Osteoblast (primary cell): ENCODE results near the gene TOR1B. TPM values are rescaled to one million over a fixed set of nuclear protein-coding genes. Genes with fewer than 3 reads are reported as not detected.
A peak's percentile ranks its signal among the peaks of the same experiment; 100 is the strongest.

ENCODE experiments used
- DNase-seq: peaks from one replicate; pipeline ENCODE4 v3.0.0; 2011; ENCODE audit warnings: low spot score, mixed read lengths; ENCODE audit not compliant: insufficient read length; ENCODE audit errors: missing footprints
- H2AFZ ChIP-seq: 2 replicates; pipeline ENCODE4 v1.6.0; 2011; ENCODE audit warnings: mild to moderate bottlenecking, low read length
- H3K27ac ChIP-seq: 2 replicates; pipeline ENCODE4 v1.5.1; 2011; ENCODE audit warnings: mild to moderate bottlenecking, low read depth, low read length, moderate library complexity
- H3K27me3 ChIP-seq: 2 replicates; pipeline ENCODE4 v1.6.0; 2012; ENCODE audit warnings: mild to moderate bottlenecking, control low read depth, inconsistent platforms, low read length, moderate library complexity; ENCODE audit not compliant: insufficient read depth
- H3K36me3 ChIP-seq: 2 replicates; pipeline ENCODE4 v1.5.1; 2011; ENCODE audit warnings: mild to moderate bottlenecking, low read length, control low read depth, moderate library complexity; ENCODE audit not compliant: insufficient read depth
- H3K4me1 ChIP-seq: 2 replicates; pipeline ENCODE4 v1.5.1; 2011; ENCODE audit warnings: mild to moderate bottlenecking, low read length, control low read depth, moderate library complexity; ENCODE audit not compliant: insufficient read depth
- H3K4me2 ChIP-seq: 2 replicates; pipeline ENCODE4 v1.6.0; 2011; ENCODE audit warnings: mild to moderate bottlenecking, low read length; ENCODE audit not compliant: insufficient read depth
- H3K4me3 ChIP-seq: fragments of 200-600 bp; sonication (generic); 3 replicates; pipeline ENCODE4 v1.5.1; 2012; ENCODE audit warnings: mild to moderate bottlenecking, low read length, inconsistent platforms; ENCODE audit not compliant: insufficient read depth
- H3K79me2 ChIP-seq: 2 replicates; pipeline ENCODE4 v1.6.0; 2012; ENCODE audit warnings: mild to moderate bottlenecking, low read length, control low read depth, inconsistent platforms; ENCODE audit not compliant: insufficient read depth
- H3K9me3 ChIP-seq: 2 replicates; pipeline ENCODE4 v1.5.1; 2011; ENCODE audit warnings: low read depth, low read length, control low read depth
- H4K20me1 ChIP-seq: 2 replicates; pipeline ENCODE4 v1.6.0; 2012; ENCODE audit warnings: mild to moderate bottlenecking, low read length, control low read depth; ENCODE audit not compliant: insufficient read depth
- CTCF ChIP-seq: IDR thresholded peaks from 2 replicates; pipeline ENCODE4 v1.5.1; 2011; ENCODE audit warnings: mild to moderate bottlenecking, low read depth, low read length, moderate library complexity; ENCODE audit errors: extremely low read depth
- total RNA-seq: library from RNA; depleted of rRNA; stranded (reverse); fragments of >200 nt; gene quantifications from 2 replicates; pipeline ENCODE4 v1.2.3, GENCODE V29; 2012

Gene TOR1B
- total RNA-seq: 27.5 and 31.5 TPM in 2 replicates

DNA sequence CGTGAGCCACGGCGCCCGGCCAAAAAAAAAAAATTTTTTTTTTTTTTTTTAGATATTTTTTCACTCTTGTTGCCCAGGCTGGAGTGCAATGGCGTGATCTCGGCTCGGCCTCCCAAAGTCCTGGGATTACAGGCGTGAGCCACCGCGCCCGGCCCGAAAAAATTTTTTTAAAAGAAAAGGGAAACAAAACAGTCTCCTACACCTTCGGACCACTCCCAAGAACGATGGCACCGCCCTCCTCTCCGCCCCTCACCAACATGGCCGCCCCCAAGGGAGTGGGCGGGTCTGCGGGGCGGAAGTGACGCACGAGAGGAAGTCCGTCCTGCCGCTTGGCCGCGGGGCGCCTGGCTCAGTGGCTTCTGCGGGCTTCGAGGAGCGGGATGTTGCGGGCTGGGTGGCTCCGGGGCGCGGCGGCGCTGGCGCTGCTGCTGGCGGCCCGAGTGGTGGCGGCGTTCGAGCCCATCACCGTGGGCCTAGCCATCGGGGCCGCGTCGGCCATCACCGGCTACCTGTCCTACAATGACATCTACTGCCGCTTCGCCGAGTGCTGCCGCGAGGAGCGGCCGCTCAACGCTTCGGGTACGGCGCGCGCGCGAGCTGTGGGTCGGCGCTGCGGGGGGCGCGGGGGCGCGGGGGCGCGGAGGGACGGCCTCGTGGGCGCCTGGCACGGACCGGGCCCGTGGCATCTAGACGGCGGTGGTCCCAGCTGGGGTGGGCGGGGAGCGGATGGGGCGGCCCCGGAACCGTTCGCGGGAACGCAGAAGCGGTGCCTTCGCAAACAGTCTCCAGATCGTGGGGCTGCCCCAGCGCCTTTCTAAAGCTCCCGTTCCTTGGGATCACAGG, at the start of gene TOR1B:
Gene TOR1B, plus strand, starts transcription at position 352 of the 843 bp plus-strand sequence. Its CDS starts 29 bp downstream, at position 381.
- peaks cover 20% of the 10 kb centered on the region for H3K79me2 ChIP-seq
- H3K36me3 ChIP-seq: peaks cover 12% of the 10 kb centered on the region
- H2AFZ ChIP-seq: peak within 1 kb of the TSS; percentile 85
- no peaks in the 10 kb centered on the region for H3K9me3 ChIP-seq
- H3K27me3 ChIP-seq: no peaks in the 10 kb centered on the region
- peak within 1 kb of the TSS; percentile 92 for H3K4me3 ChIP-seq
- no peak for TF ChIP-seq CTCF
- peaks cover 7% of the 10 kb centered on the region for H3K4me1 ChIP-seq
- peak; percentile 99 for DNase-seq
- H3K4me2 ChIP-seq: peak within 1 kb of the TSS; percentile 99
- H4K20me1 ChIP-seq: peaks cover 3% of the 10 kb centered on the region
- peak within 1 kb of the TSS; percentile 49 for H3K27ac ChIP-seq

DNA sequence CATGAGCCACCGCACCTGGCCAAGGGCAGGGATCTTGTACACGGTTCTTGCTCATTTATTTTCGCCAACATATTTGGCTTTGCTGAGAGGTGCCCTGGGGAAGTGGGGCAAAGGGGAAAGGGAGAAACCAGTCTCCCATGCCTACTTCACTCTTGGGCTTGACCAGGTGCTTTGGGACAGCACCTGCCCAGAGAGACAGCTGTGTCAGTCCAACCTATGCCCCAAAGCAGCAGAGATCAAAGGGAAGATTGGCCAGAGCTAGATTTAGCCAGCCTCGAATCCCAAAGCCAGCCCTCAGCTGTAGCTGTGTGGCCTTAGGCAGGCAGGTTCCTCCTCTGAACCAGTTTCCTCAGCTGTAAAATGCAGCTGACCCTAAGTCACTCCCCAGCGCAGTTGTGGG, 47.8 kb upstream of the TOR1B start:
- H3K4me3 ChIP-seq: no peak overlapping the region
- H3K79me2 ChIP-seq: peaks cover 16% of the 10 kb centered on the region
- TF ChIP-seq CTCF: no peak
- peaks cover 28% of the 10 kb centered on the region for H3K4me1 ChIP-seq
- no peaks in the 10 kb centered on the region for H3K27me3 ChIP-seq
- no peaks in the 10 kb centered on the region for H3K36me3 ChIP-seq
- H3K27ac ChIP-seq: no peak overlapping the region
- H3K9me3 ChIP-seq: no peaks in the 10 kb centered on the region
- H2AFZ ChIP-seq: no peak overlapping the region
- DNase-seq: no peak
- H3K4me2 ChIP-seq: no peak overlapping the region
- no peaks in the 10 kb centered on the region for H4K20me1 ChIP-seq

DNA sequence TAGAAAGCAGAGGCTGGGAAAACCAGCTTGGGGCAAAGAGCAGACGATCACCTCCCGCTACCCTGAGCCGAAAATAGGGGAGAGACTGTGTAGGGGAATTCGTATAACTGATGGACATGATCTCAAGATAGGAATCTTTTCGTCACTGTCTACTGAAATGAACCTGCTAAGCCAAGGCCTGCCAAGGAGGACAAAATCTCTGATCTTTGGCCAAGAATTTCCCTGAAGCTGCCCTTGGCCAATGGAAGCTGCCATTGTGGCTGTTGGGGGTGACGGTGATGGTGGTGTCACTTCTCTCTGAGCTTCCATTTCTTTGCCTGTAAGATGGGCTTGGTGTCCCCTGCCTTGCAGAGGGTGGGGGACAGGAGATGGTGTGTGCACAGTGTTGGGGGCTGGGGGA, 46.8 kb upstream of the TOR1B start:
- Histone ChIP-seq H3K27ac (no peak overlapping the region), H3K4me2 (no peak overlapping the region), H4K20me1 (no peaks in the 10 kb centered on the region), H2AFZ (no peak overlapping the region), H3K4me3 (no peak overlapping the region), H3K36me3 (no peaks in the 10 kb centered on the region), H3K27me3 (no peaks in the 10 kb centered on the region), H3K4me1 (peaks cover 26% of the 10 kb centered on the region), H3K9me3 (no peaks in the 10 kb centered on the region), H3K79me2 (peaks cover 7% of the 10 kb centered on the region)
- TF ChIP-seq CTCF: no peak
- DNase-seq: no peak

- Histone ChIP-seq H4K20me1 (no peaks in the 10 kb centered on the region), H3K4me3 (peak overlapping the region; percentile 25), H3K36me3 (no peaks in the 10 kb centered on the region), H3K27me3 (no peaks in the 10 kb centered on the region), H3K79me2 (peaks cover 1% of the 10 kb centered on the region), H2AFZ (peak overlapping the region; percentile 73), H3K27ac (no peak overlapping the region), H3K4me2 (peak overlapping the region; percentile 62), H3K9me3 (no peaks in the 10 kb centered on the region), H3K4me1 (peaks cover 26% of the 10 kb centered on the region)
- no peak for TF ChIP-seq CTCF
- no peak for DNase-seq
Observed at GRCh38 chr9:129757045-129757444, 45.9 kb upstream of the TOR1B start.
